GM18517 (cell line): Measurements from ENCODE around the gene ALOX5.
A peak's percentile ranks its signal among the peaks of the same experiment; 100 is the strongest.
"Not testable (repeated sequence)": the region's sequence is repeated elsewhere in the genome, so short reads cannot be mapped to it uniquely, and the experiment has no call there.

Experiments
- ATAC-seq: cut with Tn5 transposase; IDR thresholded peaks from one replicate; pipeline ENCODE4 v1.9.1; 2021; ENCODE audit warnings: mild to moderate bottlenecking, moderate library complexity; ENCODE audit not compliant: unreplicated experiment

ALOX5 gene

GRCh38 chr10:45373576-45374349, at the start of gene ALOX5:
ALOX5 (plus strand) TSS chr10:45374216; CDS start chr10:45374280, 64 bp downstream.
- peak; percentile 46 for ATAC-seq

- ATAC-seq, result no peak
These were observed 48.9 kb upstream of the ALOX5 start for GRCh38 chr10:45325116-45325515.

GRCh38 chr10:45326864-45327263, 47.2 kb upstream of the ALOX5 start:
- ATAC-seq, result not testable (repeated sequence)

GRCh38 chr10:45331824-45332223, 42.2 kb upstream of the ALOX5 start:
- not testable (repeated sequence) for ATAC-seq

GRCh38 chr10:45339894-45340293, 34.1 kb upstream of the ALOX5 start:
- no peak for ATAC-seq

GRCh38 chr10:45340420-45340819, 33.6 kb upstream of the ALOX5 start:
- ATAC-seq, result not testable (repeated sequence)

- ATAC-seq, result not testable (repeated sequence)
These were observed 27.2 kb upstream of the ALOX5 start for GRCh38 chr10:45346652-45347335.

- not testable (repeated sequence) for ATAC-seq
These were observed 26.6 kb upstream of the ALOX5 start for GRCh38 chr10:45347464-45347863.

GRCh38 chr10:45348196-45348765, 25.7 kb upstream of the ALOX5 start:
- not testable (repeated sequence) for ATAC-seq

GRCh38 chr10:45353186-45353585, 20.8 kb upstream of the ALOX5 start:
- ATAC-seq, result peak; percentile 63

GRCh38 chr10:45354261-45354660, 19.8 kb upstream of the ALOX5 start:
- no peak for ATAC-seq

- no peak for ATAC-seq
These were observed 18.5 kb upstream of the ALOX5 start for GRCh38 chr10:45355494-45355893.

- not testable (repeated sequence) for ATAC-seq
These were observed 15.1 kb upstream of the ALOX5 start for GRCh38 chr10:45358961-45359360.

- not testable (repeated sequence) for ATAC-seq
These were observed 11.8 kb upstream of the ALOX5 start for GRCh38 chr10:45361983-45362799.

GRCh38 chr10:45367643-45368042, 6.4 kb upstream of the ALOX5 start:
- not testable (repeated sequence) for ATAC-seq

GRCh38 chr10:45368181-45368580, 5.8 kb upstream of the ALOX5 start:
- ATAC-seq, result no peak

GRCh38 chr10:45370202-45370955, 3.6 kb upstream of the ALOX5 start:
- ATAC-seq, result no peak

- ATAC-seq, result no peak
These were observed 2.5 kb upstream of the ALOX5 start for GRCh38 chr10:45371560-45371959.

- ATAC-seq, result no peak
These were observed 1.6 kb upstream of the ALOX5 start for GRCh38 chr10:45372251-45372951.
